GM18499 (cell line): ENCODE measurements around the gene ABHD12.
"Not testable (repeated sequence)": the region's sequence is repeated elsewhere in the genome, so short reads cannot be mapped to it uniquely, and the experiment has no call there.

Experiments
- ATAC-seq: cut with Tn5 transposase; IDR thresholded peaks from one replicate; pipeline ENCODE4 v1.9.1; 2021; ENCODE audit warnings: moderate number of reproducible peaks; ENCODE audit not compliant: insufficient read depth, unreplicated experiment

Gene ABHD12

GRCh38 chr20:25269057-25269832, 121.4 kb downstream of the ABHD12 start:
- ATAC-seq = no peak

GRCh38 chr20:25260770-25261437, 129.7 kb downstream of the ABHD12 start:
- ATAC-seq = not testable (repeated sequence)

- ATAC-seq = no peak
Measured at GRCh38 chr20:25259788-25260254, 130.8 kb downstream of the ABHD12 start.

GRCh38 chr20:25259358-25259757, 131.3 kb downstream of the ABHD12 start:
- no peak for ATAC-seq

- no peak for ATAC-seq
Measured at GRCh38 chr20:25258828-25259227, 131.8 kb downstream of the ABHD12 start.

GRCh38 chr20:25258476-25258805, 132.2 kb downstream of the ABHD12 start:
- no peak for ATAC-seq

- ATAC-seq = no peak
Measured at GRCh38 chr20:25257756-25258475, 132.7 kb downstream of the ABHD12 start.

GRCh38 chr20:25257130-25257529, 133.5 kb downstream of the ABHD12 start:
- no peak for ATAC-seq

- no peak for ATAC-seq
Measured at GRCh38 chr20:25256226-25256859, 134.3 kb downstream of the ABHD12 start.

GRCh38 chr20:25254986-25255680, 135.5 kb downstream of the ABHD12 start:
- ATAC-seq = no peak

- ATAC-seq = no peak
Measured at GRCh38 chr20:25254571-25254970, 136.1 kb downstream of the ABHD12 start.

- ATAC-seq = no peak
Measured at GRCh38 chr20:25253606-25254275, 136.9 kb downstream of the ABHD12 start.

- ATAC-seq = no peak
Measured at GRCh38 chr20:25252686-25253421, 137.8 kb downstream of the ABHD12 start.

- ATAC-seq = no peak
Measured at GRCh38 chr20:25252230-25252651, 138.4 kb downstream of the ABHD12 start.

- no peak for ATAC-seq
Measured at GRCh38 chr20:25251558-25251957, 139.1 kb downstream of the ABHD12 start.

- ATAC-seq = no peak
Measured at GRCh38 chr20:25251019-25251418, 139.6 kb downstream of the ABHD12 start.

- no peak for ATAC-seq
Measured at GRCh38 chr20:25250508-25250907, 140.1 kb downstream of the ABHD12 start.
